MV-4-11 (cell line): ENCODE measurements around the gene EPN1.

ENCODE experiments used
- DNase-seq: peaks from one replicate; lab custom pipeline; 2025; lab: John Stamatoyannopoulos, UW

Gene EPN1

GRCh38 chr19:55674841-55675660 lies at the start of gene EPN1:
Gene EPN1, plus strand, starts transcription at chr19:55675226. Its CDS starts 3,402 bp downstream, at chr19:55678628.
- peak; percentile 98 for DNase-seq

- DNase-seq, result no peak
Measured at GRCh38 chr19:55626350-55626749, 48.7 kb upstream of the EPN1 start.

GRCh38 chr19:55632463-55632834 lies 42.6 kb upstream of the EPN1 start:
- peak; percentile 96 for DNase-seq

GRCh38 chr19:55633861-55634260 lies 41.2 kb upstream of the EPN1 start:
- DNase-seq, result peak; percentile 64

GRCh38 chr19:55635334-55635717 lies 39.7 kb upstream of the EPN1 start:
- no peak for DNase-seq

GRCh38 chr19:55635856-55636440 lies 39.1 kb upstream of the EPN1 start:
- DNase-seq, result no peak

GRCh38 chr19:55636723-55637122 lies 38.3 kb upstream of the EPN1 start:
- DNase-seq, result no peak

- DNase-seq, result no peak
Measured at GRCh38 chr19:55637534-55637933, 37.5 kb upstream of the EPN1 start.

- peak; percentile 76 for DNase-seq
Measured at GRCh38 chr19:55638864-55639359, 36.1 kb upstream of the EPN1 start.

- DNase-seq, result no peak
Measured at GRCh38 chr19:55640043-55640576, 34.9 kb upstream of the EPN1 start.

- peak; percentile 40 for DNase-seq
Measured at GRCh38 chr19:55640577-55641425, 34.2 kb upstream of the EPN1 start, which contains the start of gene ZNF580. Gene ZNF580, plus strand, starts transcription at chr19:55641002. Its CDS starts 1,507 bp downstream, at chr19:55642509.

GRCh38 chr19:55641426-55642152 lies 33.4 kb upstream of the EPN1 start:
- DNase-seq, result no peak

- DNase-seq, result no peak
Measured at GRCh38 chr19:55642153-55643002, 32.6 kb upstream of the EPN1 start.

- DNase-seq, result peak; percentile 74
Measured at GRCh38 chr19:55643003-55643886, 31.8 kb upstream of the EPN1 start, which contains the start of gene ZNF581. Gene ZNF581, plus strand, starts transcription at chr19:55643649. Its CDS starts 923 bp downstream, at chr19:55644572.

- no peak for DNase-seq
Measured at GRCh38 chr19:55643887-55644176, 31.2 kb upstream of the EPN1 start.

GRCh38 chr19:55644191-55644833 lies 30.7 kb upstream of the EPN1 start:
- no peak for DNase-seq

GRCh38 chr19:55644842-55645511 lies 30.0 kb upstream of the EPN1 start:
- no peak for DNase-seq

GRCh38 chr19:55645512-55645881 lies 29.5 kb upstream of the EPN1 start:
- no peak for DNase-seq
